Astrocyte (in vitro differentiated cells and primary cell): ENCODE measurements around the gene UAP1L1. TPM values are rescaled to one million over a fixed set of nuclear protein-coding genes. Genes with fewer than 3 reads are reported as not detected.

Experiments used
- DNase-seq: peaks from one replicate; pipeline ENCODE4 v3.0.0-alpha.2; 2010; ENCODE audit warnings: low read depth
- FAIRE-seq: peaks from 2 replicates; lab custom pipeline; 2011; peaks lifted over from hg19 to GRCh38; lab: Jason Lieb, UNC
- H2AFZ ChIP-seq: 2 replicates; pipeline ENCODE4 v1.6.0; 2012; ENCODE audit warnings: low read depth, low read length, inconsistent platforms
- H3K27ac ChIP-seq: 2 replicates; pipeline ENCODE4 v1.5.1; 2011; ENCODE audit warnings: low read depth, low read length, inconsistent platforms
- H3K27me3 ChIP-seq: 2 replicates; pipeline ENCODE4 v1.6.0; 2011; ENCODE audit warnings: low read length, inconsistent platforms; ENCODE audit not compliant: insufficient read depth
- H3K36me3 ChIP-seq: 2 replicates; pipeline ENCODE4 v1.5.1; 2011; ENCODE audit warnings: low read length, inconsistent platforms; ENCODE audit not compliant: insufficient read depth
- H3K4me1 ChIP-seq: 2 replicates; pipeline ENCODE4 v1.5.1; 2011; ENCODE audit warnings: low read length, inconsistent platforms; ENCODE audit not compliant: insufficient read depth
- H3K4me2 ChIP-seq: 2 replicates; pipeline ENCODE4 v1.6.0; 2012; ENCODE audit warnings: low read length, inconsistent platforms
- H3K4me3 ChIP-seq: 2 replicates; pipeline ENCODE4 v1.5.1; 2011; ENCODE audit warnings: low read depth, mild to moderate bottlenecking, low read length, inconsistent platforms; ENCODE audit not compliant: insufficient read depth
- H3K79me2 ChIP-seq: 2 replicates; pipeline ENCODE4 v1.6.0; 2012; ENCODE audit warnings: mild to moderate bottlenecking, low read length, inconsistent platforms; ENCODE audit not compliant: insufficient read depth
- H3K9ac ChIP-seq: 2 replicates; pipeline ENCODE4 v1.6.0; 2012; ENCODE audit warnings: mild to moderate bottlenecking, low read length, inconsistent platforms
- H3K9me3 ChIP-seq: 2 replicates; pipeline ENCODE4 v1.5.1; 2012; ENCODE audit warnings: low read depth, mild to moderate bottlenecking, low read length, inconsistent platforms; ENCODE audit not compliant: insufficient read depth
- H4K20me1 ChIP-seq: 2 replicates; pipeline ENCODE4 v1.6.0; 2012; ENCODE audit warnings: low read length, inconsistent platforms; ENCODE audit not compliant: insufficient read depth
- H3K27ac Mint-ChIP-seq: one replicate; pipeline ENCODE4 v1.8.0; 2021; ENCODE audit warnings: mild to moderate bottlenecking, mixed read lengths; ENCODE audit not compliant: unreplicated experiment
- H3K27me3 Mint-ChIP-seq: one replicate; pipeline ENCODE4 v1.8.0; 2021; ENCODE audit warnings: low read depth, mixed read lengths; ENCODE audit not compliant: unreplicated experiment
- H3K36me3 Mint-ChIP-seq: one replicate; pipeline ENCODE4 v1.8.0; 2021; ENCODE audit warnings: low read depth, mixed read lengths; ENCODE audit not compliant: unreplicated experiment
- H3K4me1 Mint-ChIP-seq: one replicate; pipeline ENCODE4 v1.8.0; 2021; ENCODE audit warnings: low read depth, mixed read lengths; ENCODE audit not compliant: unreplicated experiment
- H3K4me3 Mint-ChIP-seq: one replicate; pipeline ENCODE4 v1.8.0; 2021; ENCODE audit warnings: mild to moderate bottlenecking, moderate library complexity, mixed read lengths; ENCODE audit not compliant: unreplicated experiment
- H3K9me3 Mint-ChIP-seq: one replicate; pipeline ENCODE4 v1.8.0; 2021; ENCODE audit warnings: mild to moderate bottlenecking, mixed read lengths; ENCODE audit not compliant: unreplicated experiment
- EZH2 ChIP-seq: IDR thresholded peaks from 2 replicates; pipeline ENCODE4 v1.6.1; 2012; ENCODE audit warnings: mild to moderate bottlenecking, low read length, inconsistent platforms; ENCODE audit not compliant: insufficient read depth
- total RNA-seq: library from RNA; stranded (reverse); gene quantifications from 2 replicates; pipeline ENCODE4 v1.2.1, GENCODE V29; 2021
- TF ChIP-seq, protein P1 (sequence below): IDR thresholded peaks from 2 replicates; pipeline ENCODE4 v1.5.1; 2011; ENCODE audit warnings: low read depth, mild to moderate bottlenecking, inconsistent platforms, low read length, moderate library complexity; ENCODE audit not compliant: insufficient read depth

The UAP1L1 gene
- total RNA-seq, 1 donor from 2014 or later: 4.0 TPM

DNA sequence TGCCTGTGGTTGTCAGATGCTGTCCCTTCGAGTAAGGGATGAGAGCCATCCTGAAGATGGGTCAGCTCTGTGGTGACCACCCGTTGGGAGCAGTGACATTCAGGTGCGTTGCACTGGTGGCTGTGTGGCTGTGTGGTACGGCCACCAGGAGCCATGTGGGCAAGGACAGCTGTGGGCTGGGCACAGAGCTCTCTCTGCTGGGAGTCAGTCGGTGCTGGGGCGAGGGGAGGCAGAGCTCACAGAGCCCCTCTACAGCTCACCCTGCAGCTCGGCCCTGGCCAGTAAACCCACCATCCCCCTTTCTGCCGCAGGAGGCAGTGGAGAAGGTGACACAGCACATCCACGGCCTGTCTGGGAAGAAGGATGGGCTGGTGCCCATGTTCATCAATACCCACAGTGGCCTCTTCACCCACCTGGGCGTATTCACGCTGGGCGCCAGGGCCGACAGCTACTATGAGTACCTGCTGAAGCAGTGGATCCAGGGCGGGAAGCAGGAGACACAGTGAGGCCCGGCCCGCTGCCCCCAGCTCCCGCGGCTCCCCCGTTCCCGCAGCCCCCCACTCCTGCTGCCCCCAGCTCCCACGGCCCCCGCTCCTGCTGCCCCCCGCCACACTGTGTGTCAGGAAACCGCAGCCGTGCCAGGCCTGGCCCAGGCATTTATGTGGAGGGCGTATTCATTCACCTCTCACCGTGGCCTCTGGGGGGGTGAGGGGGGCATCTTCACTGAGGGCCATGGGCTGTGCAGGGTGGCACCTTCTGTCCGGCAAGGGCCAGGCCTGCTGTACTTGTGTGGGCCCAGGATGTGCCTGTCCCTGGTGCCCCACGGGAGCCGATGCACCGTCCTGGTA, 28.7 kb downstream of the UAP1L1 start:
- no peaks in the 10 kb centered on the region for H3K27me3 ChIP-seq

DNA sequence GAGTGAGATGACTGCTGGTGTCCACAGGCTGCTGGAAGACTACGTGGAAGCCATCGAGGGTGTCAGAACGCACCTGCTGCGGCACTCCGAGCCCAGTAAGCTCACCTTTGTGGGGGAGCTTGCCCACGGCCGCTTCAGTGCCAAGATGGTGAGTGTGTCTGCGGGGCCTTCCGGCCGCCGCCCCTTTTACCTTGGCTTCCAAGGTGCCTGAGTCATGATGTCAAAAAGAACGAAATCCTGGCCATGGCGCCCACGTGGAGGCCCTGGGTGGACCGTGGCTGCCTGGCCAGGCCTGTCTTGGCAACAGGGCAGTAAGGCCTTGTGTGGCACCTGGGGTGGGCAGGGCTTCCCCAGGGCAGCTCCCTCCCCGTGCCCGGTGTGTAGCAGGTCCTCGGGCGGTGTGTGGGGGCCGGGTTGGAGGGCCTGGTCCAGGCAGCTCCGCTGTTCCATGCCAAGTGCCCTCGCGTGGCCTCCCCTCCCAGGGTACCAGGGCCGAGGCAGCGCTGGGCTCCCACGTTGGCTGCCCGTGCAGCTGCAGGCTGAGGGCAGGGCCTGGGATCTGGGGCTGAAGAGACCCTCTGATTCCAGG, 29.4 kb downstream of the UAP1L1 start:
- Mint-ChIP-seq H3K27me3 (no peaks in the 10 kb centered on the region), H3K4me1 (no peaks in the 10 kb centered on the region), H3K27ac (no peak overlapping the region), H3K36me3 (peaks cover 7% of the 10 kb centered on the region), H3K4me3 (no peak overlapping the region), H3K9me3 (no peaks in the 10 kb centered on the region)
- no peaks in the 10 kb centered on the region for H3K79me2 ChIP-seq
- FAIRE-seq (no peak), DNase-seq (no peak)
- no peak overlapping the region for H3K9ac ChIP-seq
- H3K27ac ChIP-seq: no peak overlapping the region
- H3K9me3 ChIP-seq: peaks cover 16% of the 10 kb centered on the region
- TF ChIP-seq, protein P1, sequence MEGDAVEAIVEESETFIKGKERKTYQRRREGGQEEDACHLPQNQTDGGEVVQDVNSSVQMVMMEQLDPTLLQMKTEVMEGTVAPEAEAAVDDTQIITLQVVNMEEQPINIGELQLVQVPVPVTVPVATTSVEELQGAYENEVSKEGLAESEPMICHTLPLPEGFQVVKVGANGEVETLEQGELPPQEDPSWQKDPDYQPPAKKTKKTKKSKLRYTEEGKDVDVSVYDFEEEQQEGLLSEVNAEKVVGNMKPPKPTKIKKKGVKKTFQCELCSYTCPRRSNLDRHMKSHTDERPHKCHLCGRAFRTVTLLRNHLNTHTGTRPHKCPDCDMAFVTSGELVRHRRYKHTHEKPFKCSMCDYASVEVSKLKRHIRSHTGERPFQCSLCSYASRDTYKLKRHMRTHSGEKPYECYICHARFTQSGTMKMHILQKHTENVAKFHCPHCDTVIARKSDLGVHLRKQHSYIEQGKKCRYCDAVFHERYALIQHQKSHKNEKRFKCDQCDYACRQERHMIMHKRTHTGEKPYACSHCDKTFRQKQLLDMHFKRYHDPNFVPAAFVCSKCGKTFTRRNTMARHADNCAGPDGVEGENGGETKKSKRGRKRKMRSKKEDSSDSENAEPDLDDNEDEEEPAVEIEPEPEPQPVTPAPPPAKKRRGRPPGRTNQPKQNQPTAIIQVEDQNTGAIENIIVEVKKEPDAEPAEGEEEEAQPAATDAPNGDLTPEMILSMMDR: no peak
- no peak for TF ChIP-seq EZH2
- H2AFZ ChIP-seq: no peak overlapping the region
- no peaks in the 10 kb centered on the region for H3K27me3 ChIP-seq
- H3K4me2 ChIP-seq: no peak overlapping the region
- peaks cover 20% of the 10 kb centered on the region for H3K36me3 ChIP-seq
- peaks cover 10% of the 10 kb centered on the region for H4K20me1 ChIP-seq
- H3K4me1 ChIP-seq: no peaks in the 10 kb centered on the region
- no peak overlapping the region for H3K4me3 ChIP-seq

More for the DNA sequence above, 28.7 kb downstream of the UAP1L1 start:
- no peak overlapping the region for H3K27ac Mint-ChIP-seq
- no peaks in the 10 kb centered on the region for H3K4me1 Mint-ChIP-seq
- peaks cover 7% of the 10 kb centered on the region for H3K36me3 Mint-ChIP-seq
- Histone ChIP-seq H3K9me3 (peaks cover 19% of the 10 kb centered on the region), H3K4me3 (no peak overlapping the region), H3K4me1 (no peaks in the 10 kb centered on the region), H4K20me1 (peaks cover 10% of the 10 kb centered on the region), H3K27ac (no peak overlapping the region), H3K79me2 (no peaks in the 10 kb centered on the region), H2AFZ (no peak overlapping the region), H3K9ac (no peak overlapping the region), H3K4me2 (no peak overlapping the region), H3K36me3 (peaks cover 26% of the 10 kb centered on the region)
- no peaks in the 10 kb centered on the region for H3K27me3 Mint-ChIP-seq
- TF ChIP-seq EZH2: no peak
- TF ChIP-seq, protein P1: no peak
- H3K9me3 Mint-ChIP-seq: no peaks in the 10 kb centered on the region
- FAIRE-seq: no peak
- no peak for DNase-seq
- no peak overlapping the region for H3K4me3 Mint-ChIP-seq
